Activated CD4-positive, alpha-beta T cell treated with anti-CD3 and anti-CD28 coated beads, Interleukin-2, Interleukin-4, amounts not matched to agents 100 ng/mL and 50 ng/mL, durations not matched to agents 16 hours and 8 hours (primary cell): ENCODE data around the gene CAMK2B.

Experiments
- DNase-seq: peaks from one replicate; pipeline ENCODE4 v3.0.0-alpha.2; 2020; ENCODE audit warnings: low spot score

Gene CAMK2B

GRCh38 chr7:44286618-44287487 is 38.5 kb downstream of the CAMK2B start:
- no peak for DNase-seq

- DNase-seq, result no peak
Observed at GRCh38 chr7:44286182-44286617, 39.2 kb downstream of the CAMK2B start.

GRCh38 chr7:44285561-44285960 is 39.8 kb downstream of the CAMK2B start:
- no peak for DNase-seq

- no peak for DNase-seq
Observed at GRCh38 chr7:44284881-44285541, 40.4 kb downstream of the CAMK2B start.

DNA sequence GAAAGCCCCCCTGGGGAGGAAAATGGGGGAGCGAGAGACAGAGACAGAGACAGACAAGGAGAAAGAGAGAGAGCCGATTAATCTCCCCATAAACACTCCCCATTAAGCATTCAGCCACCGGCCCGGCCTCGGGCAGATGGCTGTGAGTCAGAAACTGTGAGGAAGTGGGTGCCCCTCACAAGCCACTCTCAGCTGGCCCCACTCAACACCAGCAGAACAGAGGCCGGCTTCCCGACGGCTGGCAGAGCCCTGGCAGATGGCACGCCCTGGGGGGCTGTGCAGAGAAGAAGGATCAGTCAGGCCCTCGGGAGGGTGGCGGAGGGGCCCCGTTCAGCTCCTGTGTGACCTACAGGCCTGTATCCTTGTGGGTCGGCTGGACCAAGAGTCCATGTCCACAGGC is 41.2 kb downstream of the CAMK2B start:
- no peak for DNase-seq

- no peak for DNase-seq
Observed at GRCh38 chr7:44283381-44284211, 41.8 kb downstream of the CAMK2B start.

DNA sequence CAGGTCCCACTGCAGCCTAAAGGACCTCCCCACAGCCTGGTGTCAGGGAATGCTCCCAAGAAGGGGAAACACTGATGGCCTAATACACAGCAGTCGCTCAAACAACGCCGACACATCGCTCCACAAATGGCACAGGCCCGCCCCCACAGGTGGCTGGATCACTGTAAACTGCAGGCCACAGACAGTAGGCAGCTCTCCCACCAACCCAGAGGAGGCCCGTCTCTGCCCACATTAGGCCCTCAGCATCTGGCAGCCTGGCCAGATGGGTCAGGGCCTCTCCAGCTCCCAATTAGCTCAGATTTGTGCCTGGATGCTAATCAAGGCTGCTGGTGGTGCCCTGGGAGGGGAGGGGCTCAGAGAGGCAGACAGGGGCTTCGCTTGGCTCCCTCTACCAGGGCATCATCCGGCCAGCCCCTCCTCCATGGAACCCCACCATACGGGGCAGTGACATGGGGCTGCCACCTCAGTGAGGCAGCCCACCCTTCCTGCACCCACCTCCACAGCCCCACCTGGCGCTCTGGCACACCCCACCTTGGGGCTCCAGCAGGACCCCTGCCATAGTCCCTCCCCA is 42.7 kb downstream of the CAMK2B start:
- no peak for DNase-seq

DNA sequence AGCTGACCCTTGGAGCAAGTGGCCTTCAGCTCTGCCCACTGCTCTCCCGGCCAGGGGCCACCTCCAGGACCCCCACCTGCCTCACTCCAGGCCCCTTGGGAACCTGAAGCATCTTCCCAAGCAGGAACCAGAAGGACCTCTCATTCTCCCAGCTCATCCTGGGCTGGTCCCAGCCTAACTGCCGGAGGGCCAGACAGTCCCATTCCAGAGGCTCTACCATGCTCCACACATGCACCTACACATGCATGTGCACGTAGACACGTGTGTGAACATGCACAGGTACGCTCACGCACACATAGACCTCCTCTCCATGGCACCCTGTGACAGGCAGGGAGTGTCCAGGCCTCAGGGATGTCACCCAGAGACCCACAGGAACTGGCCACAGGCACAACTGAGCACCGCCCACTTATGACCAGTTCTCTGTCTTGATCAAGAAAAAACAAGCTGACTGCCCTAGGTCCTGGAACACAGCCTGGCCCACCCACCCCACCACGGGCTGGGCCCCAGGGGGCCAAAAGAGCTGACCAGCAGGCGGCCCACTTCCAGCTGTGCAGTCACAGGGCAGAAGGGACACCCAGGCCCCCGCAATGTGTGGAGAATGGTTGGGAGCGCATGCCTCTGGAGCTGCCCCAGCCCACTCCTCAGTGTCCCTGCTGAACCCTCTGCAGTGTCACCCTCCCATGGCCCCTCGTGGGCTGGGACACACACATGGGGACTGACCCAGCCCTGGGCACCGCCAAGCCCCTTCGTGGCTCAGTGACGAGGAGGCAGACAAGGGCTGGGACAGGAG is 43.4 kb downstream of the CAMK2B start:
- no peak for DNase-seq

DNA sequence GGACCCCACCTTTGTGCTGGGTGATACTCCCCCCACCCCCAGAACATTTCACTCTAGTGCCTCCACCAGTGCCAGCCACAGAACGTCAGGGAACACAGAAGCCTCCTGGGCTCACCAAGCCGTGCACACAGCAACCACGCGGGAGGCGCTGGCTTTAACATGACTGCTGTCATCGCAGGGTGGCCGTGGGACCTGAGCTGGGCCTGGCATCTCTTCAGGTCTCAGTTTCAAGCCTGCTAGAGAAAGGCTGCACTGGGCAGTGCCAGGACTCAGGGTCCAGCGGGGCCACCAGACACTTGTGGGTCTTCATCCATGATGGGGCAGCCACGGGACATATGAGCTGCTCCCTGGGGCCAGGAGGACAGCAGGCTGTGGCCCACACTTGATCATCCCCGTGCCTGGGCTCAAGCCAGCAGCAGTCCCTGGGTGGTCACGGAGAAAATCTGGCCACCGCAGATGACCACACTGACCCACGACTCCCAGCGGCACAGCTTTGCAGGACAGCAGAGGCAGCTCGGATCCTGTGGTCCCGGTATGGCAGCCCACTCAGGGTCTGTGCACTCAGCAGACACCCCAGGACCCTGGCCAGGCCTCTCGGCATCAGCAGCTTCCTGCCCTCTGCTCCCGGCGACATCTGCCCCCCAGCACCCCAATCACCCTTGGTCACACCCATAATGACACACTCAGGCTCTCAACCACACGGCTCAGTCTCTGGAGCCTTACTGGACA is 44.2 kb downstream of the CAMK2B start:
- no peak for DNase-seq

- DNase-seq, result no peak
Observed at GRCh38 chr7:44280636-44280992, 44.8 kb downstream of the CAMK2B start.

DNA sequence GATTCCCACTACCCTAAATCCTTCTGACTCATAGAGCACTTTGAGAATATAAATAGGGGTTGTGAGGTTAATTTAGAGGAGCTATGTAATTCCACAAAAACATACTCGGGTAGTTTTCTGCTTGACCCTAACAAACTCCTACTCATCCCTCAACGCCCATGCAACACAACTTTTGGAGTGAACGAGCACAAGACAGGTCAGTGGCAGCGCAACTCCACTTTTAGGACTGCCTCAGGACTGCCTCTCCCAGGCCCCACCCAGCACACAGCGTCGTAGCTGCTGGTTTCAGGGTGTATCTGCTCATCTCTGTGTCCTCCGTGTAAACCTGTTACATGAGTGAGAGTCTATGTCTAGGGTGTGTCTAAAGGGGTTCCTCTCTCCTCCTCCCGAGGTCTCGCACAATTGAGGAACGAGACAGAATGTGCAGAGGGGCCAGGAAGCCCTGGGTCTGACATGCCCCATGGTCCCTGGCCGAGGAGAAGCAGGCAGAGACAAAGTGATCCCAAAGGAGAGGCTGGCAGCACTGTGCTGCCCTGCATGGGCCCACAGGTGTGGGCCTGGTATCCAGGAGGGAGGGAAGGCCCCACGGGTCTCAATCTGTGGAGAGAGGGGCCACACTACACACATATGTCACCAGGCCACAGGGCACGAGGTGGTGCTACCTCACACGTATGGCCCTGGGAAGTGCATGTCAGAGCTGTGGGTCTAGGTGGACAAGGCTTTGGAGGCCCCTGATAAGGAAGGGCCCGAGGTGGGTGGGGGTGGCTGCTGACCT is 45.5 kb downstream of the CAMK2B start:
- DNase-seq, result no peak

GRCh38 chr7:44279286-44279685 is 46.1 kb downstream of the CAMK2B start:
- no peak for DNase-seq

- DNase-seq, result no peak
Observed at GRCh38 chr7:44278451-44279161, 46.8 kb downstream of the CAMK2B start.

DNA sequence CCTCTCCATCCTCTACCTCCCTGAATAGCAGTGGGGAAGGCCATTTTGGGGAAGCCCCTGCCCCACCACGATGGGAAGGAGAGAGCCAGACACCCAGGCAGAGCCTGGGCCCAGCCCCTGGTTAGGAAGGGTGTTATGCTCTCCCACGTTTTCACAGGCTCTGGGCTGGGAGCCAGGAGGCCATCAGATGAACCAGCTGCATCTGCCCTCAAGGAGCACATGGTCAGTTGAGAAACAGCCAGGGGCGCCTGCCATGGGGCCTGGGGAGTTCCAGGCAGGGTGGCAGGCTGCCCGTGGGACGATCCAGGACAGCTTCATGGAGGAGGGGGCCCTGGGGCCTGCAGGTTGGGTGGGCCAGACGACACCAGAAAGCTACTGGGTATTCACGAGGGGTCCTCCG is 47.5 kb downstream of the CAMK2B start:
- DNase-seq, result no peak

GRCh38 chr7:44277391-44277790 is 48.0 kb downstream of the CAMK2B start:
- no peak for DNase-seq

DNA sequence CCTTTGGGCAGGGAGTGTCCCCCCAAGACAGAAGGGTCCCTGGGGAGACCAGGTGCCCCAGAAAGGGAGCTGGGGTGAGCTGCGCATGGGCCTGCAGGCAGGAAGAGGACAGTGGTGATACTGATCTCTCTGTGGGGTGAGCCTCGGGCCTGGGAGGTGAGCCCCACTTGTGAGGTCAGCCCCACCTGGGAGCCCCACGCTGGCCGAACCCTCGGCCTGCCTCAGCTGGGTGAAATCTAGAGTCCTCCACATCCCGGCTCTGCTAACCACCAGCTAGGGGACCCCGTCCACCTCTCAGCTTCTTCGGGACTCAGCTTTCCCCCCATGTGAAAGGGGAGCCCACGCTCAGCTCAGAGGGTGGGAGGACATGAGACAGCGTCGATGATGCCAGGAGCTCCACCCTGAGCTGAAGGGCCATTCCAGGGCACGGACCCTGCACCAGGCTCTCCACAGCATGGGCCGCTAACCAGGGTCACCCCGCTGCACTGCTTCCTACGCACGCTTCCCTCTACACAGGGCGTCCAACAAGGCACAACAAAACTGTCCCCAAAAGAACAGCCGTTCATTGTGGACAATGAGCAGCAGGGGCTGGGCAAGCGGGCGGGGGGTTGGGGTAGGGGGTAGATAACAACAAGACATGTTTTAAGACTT is 48.7 kb downstream of the CAMK2B start:
- DNase-seq, result no peak

DNA sequence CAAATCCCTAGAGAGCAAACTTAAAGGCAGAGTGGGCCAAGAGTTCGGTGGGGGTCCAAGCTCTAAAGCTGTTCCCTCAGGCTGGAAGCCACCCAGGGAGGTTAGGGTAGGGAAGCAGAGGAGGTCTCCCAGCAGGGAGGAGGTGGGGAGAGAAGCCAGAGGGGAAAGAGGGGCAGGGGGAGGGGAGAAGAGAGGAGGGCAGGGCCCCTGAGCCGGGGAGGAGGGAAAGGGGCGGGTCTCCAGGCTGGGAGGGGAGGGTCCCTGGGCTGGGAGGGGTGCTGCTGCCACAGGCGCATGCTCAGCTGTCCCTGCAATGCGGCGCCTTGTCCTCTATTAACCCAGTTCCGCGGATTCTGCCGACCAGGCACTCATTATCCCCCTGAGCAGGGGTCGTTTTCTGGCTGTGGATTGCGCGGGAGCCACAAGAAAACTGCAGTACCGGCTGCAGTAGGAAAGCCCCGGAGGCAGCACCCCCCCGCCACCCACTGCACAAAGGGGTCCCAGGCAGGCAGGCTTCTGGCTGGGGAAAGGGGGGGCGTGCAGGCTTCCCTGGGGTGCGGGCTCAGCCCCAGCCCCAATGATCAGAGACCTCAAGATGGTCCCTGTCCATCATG is 49.3 kb downstream of the CAMK2B start:
- no peak for DNase-seq

- DNase-seq, result no peak
Observed at GRCh38 chr7:44275146-44275545, 50.2 kb downstream of the CAMK2B start.

GRCh38 chr7:44274623-44274975 is 50.8 kb downstream of the CAMK2B start:
- DNase-seq, result no peak
